ENCODE results near the gene PEX14. TPM values are rescaled to one million over a fixed set of nuclear protein-coding genes. Genes with fewer than 3 reads are reported as not detected.

The PEX14 gene
- total RNA-seq, 4 donors from 2014 or later: 10.1 to 22.7 (median 15.1) TPM

DNA sequence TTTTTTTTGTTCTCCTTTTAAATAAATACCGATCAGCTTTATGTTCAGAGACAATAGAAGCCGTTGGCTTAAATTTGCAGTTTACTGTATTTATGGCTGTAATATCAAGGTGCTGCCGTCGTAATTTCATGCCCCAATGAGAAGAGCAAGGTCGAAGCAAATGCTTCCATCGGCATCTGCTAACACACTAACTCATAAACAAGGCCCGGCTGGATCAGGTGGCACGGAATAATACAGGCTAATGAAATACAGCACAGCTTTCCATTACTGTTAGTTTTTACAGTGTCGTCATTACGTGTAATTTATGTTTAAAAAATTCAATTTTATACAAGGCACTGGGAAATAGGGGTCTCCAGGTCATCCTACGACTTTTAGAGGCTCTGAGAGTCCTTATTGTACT, 119.0 kb downstream of the PEX14 start:
- WGBS, 2 donors (ENCODE audit: low coverage in 1 of 2): 90% methylated on average over 9 to 11 of the region's 11 CpGs
- TF ChIP-seq POLR2A (IDR thresholded peaks at IDR 0.05) (no peak), POLR2AphosphoS5 (IDR thresholded peaks at IDR 0.05) (no peak), EP300 (IDR thresholded peaks at IDR 0.05) (no peak), CTCF (IDR thresholded peaks at IDR 0.05) (no peak)
- no peak overlapping the region for H3K4me3 ChIP-seq
- H3K9me3 ChIP-seq: no peaks in the 10 kb centered on the region
- no peak overlapping the region for H3K27ac ChIP-seq
- peaks cover 0 to under 1% of the 10 kb centered on the region in 2 donors for H3K36me3 ChIP-seq
- no peaks in the 10 kb centered on the region for H3K27me3 ChIP-seq
- H3K4me1 ChIP-seq: peaks cover 0 to 37% (median 0%) of the 10 kb centered on the region in 3 donors
- no peak for ATAC-seq

GRCh38 chr1:10594595-10595223, 120.0 kb downstream of the PEX14 start:
- Histone ChIP-seq H3K36me3 (peaks cover 0 to 10% of the 10 kb centered on the region in 2 donors), H3K27me3 (no peaks in the 10 kb centered on the region), H3K4me1 (peaks cover 0 to 37% (median 0%) of the 10 kb centered on the region in 3 donors), H3K4me3 (no peak overlapping the region), H3K27ac (no peak overlapping the region), H3K9me3 (no peaks in the 10 kb centered on the region)
- TF ChIP-seq POLR2AphosphoS5 (IDR thresholded peaks at IDR 0.05) (no peak), POLR2A (IDR thresholded peaks at IDR 0.05) (no peak), EP300 (IDR thresholded peaks at IDR 0.05) (no peak), CTCF (IDR thresholded peaks at IDR 0.05) (no peak)
- ATAC-seq: no peak
- WGBS, 2 donors (ENCODE audit: low coverage in 1 of 2): 67 to 95% methylated on average over 3 to 7 of the region's 9 CpGs

DNA sequence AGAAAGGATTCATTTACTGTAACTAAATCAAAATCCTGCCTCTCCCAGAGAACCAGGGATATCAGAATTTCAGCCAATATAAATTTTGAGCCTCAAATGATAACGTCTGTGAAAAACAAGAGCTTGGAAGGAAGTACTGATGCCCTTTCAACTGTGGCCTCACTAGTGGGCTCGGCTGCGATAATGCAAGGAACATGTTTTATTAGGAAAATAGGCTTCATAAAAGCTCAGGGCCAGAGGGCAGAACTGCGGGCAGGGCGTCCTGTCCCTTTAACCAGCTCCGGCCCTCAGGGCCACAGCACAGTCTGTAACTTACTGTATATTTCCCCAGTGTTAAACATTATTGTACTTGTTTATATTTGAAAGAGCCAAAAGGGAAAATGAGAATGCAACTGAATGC, 122.0 kb downstream of the PEX14 start:
- 71 to 78% methylated on average over 5 to 6 of the region's 6 CpGs for WGBS, 2 donors (ENCODE audit: low coverage in 1 of 2)
- peaks cover 0 to 26% (median 0%) of the 10 kb centered on the region in 3 donors for H3K4me1 ChIP-seq
- no peak for ATAC-seq

DNA sequence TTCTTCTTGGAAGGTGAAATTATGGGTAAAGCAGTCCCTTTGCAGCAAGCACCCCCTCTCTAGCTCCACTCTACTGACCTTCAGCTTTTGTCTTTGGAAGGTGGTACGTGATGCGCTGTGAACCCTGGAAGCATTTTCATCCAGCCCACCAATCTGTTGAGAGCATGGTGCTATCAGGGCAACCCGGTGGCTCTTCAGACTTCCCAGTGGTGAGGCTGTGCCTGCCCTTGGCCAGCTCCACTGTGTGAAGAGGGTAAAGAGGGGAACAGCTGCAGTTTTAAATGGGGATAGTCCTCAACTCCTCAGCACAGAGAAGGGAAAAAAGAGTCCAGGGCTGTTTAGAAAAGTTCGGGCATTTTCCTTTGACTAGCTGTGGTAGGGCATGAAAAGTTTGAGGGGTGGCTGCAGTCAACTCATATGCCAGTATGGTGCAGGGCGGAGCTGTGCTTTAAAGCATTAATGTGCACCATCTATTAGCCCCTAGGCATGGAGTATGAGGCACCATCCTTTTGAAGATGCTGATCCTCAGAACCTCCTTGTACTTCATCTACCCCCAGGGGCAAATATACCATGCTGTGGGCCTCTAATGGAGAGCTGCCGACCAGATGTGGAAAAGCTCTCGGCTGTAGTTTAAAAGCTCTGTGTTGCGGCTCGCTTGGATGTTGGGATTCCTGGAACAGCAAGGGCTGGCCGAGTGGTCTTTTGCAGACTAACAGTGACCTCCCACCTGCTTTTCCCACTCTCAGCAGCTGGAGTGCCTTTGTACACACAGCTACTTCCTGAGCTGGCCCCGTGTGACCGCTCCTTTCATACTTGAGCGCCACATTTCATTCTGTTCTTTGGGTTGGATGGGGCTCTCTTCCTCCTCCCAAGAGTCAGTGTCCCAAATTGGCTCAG, 123.0 kb downstream of the PEX14 start:
- no peaks in the 10 kb centered on the region for H3K27me3 ChIP-seq
- peaks cover 0 to 17% of the 10 kb centered on the region in 2 donors for H3K36me3 ChIP-seq
- H3K27ac ChIP-seq: no peak overlapping the region
- WGBS, 2 donors (ENCODE audit: low coverage in 1 of 2): 62 to 87% methylated on average over 6 to 8 of the region's 13 CpGs
- no peak for TF ChIP-seq CTCF (IDR thresholded peaks at IDR 0.05)
- no peak for TF ChIP-seq POLR2AphosphoS5 (IDR thresholded peaks at IDR 0.05)
- no peak for TF ChIP-seq POLR2A (IDR thresholded peaks at IDR 0.05)
- no peak for TF ChIP-seq EP300 (IDR thresholded peaks at IDR 0.05)
- no peak overlapping the region for H3K4me3 ChIP-seq
- ATAC-seq: no peak
- no peaks in the 10 kb centered on the region for H3K9me3 ChIP-seq
- peaks cover 0 to 17% (median 0%) of the 10 kb centered on the region in 3 donors for H3K4me1 ChIP-seq

More for the DNA sequence above, 122.0 kb downstream of the PEX14 start:
- H3K36me3 ChIP-seq: peaks cover 0 to 17% of the 10 kb centered on the region in 2 donors
- H3K9me3 ChIP-seq: no peaks in the 10 kb centered on the region
- no peak overlapping the region for H3K27ac ChIP-seq
- no peak overlapping the region for H3K4me3 ChIP-seq
- no peaks in the 10 kb centered on the region for H3K27me3 ChIP-seq
- no peak for TF ChIP-seq POLR2A (IDR thresholded peaks at IDR 0.05)
- no peak for TF ChIP-seq POLR2AphosphoS5 (IDR thresholded peaks at IDR 0.05)

- H3K36me3 ChIP-seq: peaks cover 0 to 17% of the 10 kb centered on the region in 2 donors
- no peaks in the 10 kb centered on the region for H3K27me3 ChIP-seq
- no peak overlapping the region for H3K27ac ChIP-seq
- no peak for ATAC-seq
- WGBS, 2 donors (ENCODE audit: low coverage in 1 of 2): 77 to 94% methylated on average over 2 to 6 of the region's 6 CpGs
- no peak overlapping the region for H3K4me3 ChIP-seq
- no peaks in the 10 kb centered on the region for H3K9me3 ChIP-seq
- TF ChIP-seq POLR2A (IDR thresholded peaks at IDR 0.05) (no peak), CTCF (IDR thresholded peaks at IDR 0.05) (no peak), EP300 (IDR thresholded peaks at IDR 0.05) (no peak), POLR2AphosphoS5 (IDR thresholded peaks at IDR 0.05) (no peak)
- H3K4me1 ChIP-seq: peaks cover 0 to 12% (median 0%) of the 10 kb centered on the region in 3 donors
These were observed 123.6 kb downstream of the PEX14 start for GRCh38 chr1:10598389-10598702.

Data from gastroesophageal sphincter (tissue), 4 donors.